C4-2B (cell line): ENCODE data around the gene C17orf113.

Experiments used
- H3K27ac ChIP-seq: fragments of 450-650 bp; 2 replicates; pipeline ENCODE4 v1.5.1; 2017
- CTCF ChIP-seq: fragments of 450-650 bp; conservative IDR thresholded peaks from 2 replicates; pipeline ENCODE4 v1.5.1; 2017; ENCODE audit warnings: mild to moderate bottlenecking
- ZFX ChIP-seq: fragments of 450-650 bp; IDR thresholded peaks from 2 replicates; pipeline ENCODE4 v1.6.1; 2017

The C17orf113 gene

GRCh38 chr17:42077755-42078154, 27.4 kb upstream of the C17orf113 start:
- TF ChIP-seq CTCF (no peak), ZFX (no peak)
- H3K27ac ChIP-seq, result no peak overlapping the region

- no peak overlapping the region for H3K27ac ChIP-seq
- TF ChIP-seq ZFX, result no peak
- no peak for TF ChIP-seq CTCF
These were observed 26.6 kb upstream of the C17orf113 start for GRCh38 chr17:42076797-42077559.

- TF ChIP-seq ZFX (no peak), CTCF (no peak)
- no peak overlapping the region for H3K27ac ChIP-seq
These were observed 25.4 kb upstream of the C17orf113 start for GRCh38 chr17:42075789-42076188.

DNA sequence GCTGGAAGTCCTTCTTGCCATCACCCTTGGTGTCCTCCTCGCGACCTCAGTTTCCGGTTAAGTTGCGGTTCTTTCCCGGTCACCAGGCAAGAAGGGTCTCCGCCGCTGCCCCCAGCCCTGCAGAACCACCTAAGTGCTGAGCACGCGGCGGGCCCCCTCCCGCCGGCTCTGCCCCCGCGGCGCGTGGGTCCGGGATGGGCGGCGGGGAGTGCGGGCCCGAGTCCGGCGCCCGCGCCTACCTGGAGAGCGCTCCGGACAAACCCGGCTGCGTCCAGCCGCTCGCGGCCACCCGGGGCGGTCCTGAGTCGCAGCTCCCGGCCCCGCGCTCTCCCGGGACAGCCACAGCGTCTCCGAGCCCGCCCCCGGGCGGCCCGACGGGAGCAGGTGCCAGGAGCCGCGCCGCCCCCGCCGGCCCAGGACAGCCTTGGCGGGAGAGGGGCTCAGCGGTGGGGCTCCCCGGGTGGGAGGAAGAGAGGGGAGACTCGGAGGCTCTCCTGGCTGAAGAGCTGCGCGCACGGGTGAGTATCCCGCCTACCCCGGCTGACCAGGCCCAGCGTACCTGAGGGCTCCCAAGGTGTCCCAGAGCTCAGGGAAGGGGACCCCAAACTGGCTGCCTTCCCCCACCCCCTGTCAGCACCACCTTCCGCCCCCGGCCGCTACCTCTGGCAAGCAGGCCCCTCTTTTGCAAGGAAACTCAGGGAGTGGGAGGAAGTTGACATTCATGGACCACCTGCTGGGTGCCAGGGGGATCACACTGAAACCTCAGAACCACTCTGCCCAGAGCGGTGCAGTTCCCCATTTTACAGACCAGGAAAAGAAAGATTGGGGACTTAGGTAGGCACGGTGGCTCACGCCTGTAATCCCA, 22.2 kb upstream of the C17orf113 start:
- no peak overlapping the region for H3K27ac ChIP-seq
- TF ChIP-seq CTCF (no peak), ZFX (no peak)

DNA sequence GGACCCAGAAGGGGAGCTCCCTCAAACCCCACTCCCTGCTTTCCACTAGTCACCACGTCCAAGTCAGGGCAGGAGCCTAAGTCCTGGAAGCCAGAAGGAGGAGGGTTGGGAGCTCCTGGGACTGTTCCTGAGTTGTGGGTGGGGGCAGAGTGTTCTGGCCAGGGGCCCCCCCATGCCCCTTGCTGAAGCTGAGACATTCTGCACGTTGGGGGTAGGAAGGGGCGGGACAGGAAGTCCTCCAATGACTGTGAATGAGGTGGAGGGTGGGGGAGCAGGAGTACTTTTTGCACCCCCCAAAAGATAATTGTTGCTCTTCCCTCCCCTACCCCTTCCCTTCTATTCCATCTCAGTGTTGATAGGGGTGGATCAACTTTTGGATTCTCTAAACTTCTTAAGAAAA, 21.4 kb upstream of the C17orf113 start:
- no peak overlapping the region for H3K27ac ChIP-seq
- TF ChIP-seq ZFX (no peak), CTCF (no peak)

DNA sequence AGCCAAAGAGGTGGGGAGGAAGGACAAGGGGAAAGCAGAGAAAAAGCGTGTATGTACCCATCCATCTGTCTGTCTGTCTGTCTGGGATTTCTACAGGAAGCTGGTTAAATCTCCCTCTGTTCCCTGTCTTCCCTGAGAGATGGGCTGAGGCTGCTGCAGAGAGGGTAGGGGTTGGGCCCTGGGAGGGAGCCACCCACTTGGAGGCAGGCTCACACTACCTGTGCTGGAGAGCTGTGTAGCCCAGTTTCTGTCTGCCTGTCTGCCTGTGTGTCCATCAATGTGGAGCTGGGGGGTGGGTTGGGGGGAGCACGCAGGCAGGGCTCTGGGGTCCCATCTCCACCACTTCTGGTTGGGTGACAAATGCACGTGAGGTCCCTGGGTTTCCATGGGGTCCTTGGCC, 18.6 kb upstream of the C17orf113 start:
- TF ChIP-seq ZFX (no peak), CTCF (no peak)

DNA sequence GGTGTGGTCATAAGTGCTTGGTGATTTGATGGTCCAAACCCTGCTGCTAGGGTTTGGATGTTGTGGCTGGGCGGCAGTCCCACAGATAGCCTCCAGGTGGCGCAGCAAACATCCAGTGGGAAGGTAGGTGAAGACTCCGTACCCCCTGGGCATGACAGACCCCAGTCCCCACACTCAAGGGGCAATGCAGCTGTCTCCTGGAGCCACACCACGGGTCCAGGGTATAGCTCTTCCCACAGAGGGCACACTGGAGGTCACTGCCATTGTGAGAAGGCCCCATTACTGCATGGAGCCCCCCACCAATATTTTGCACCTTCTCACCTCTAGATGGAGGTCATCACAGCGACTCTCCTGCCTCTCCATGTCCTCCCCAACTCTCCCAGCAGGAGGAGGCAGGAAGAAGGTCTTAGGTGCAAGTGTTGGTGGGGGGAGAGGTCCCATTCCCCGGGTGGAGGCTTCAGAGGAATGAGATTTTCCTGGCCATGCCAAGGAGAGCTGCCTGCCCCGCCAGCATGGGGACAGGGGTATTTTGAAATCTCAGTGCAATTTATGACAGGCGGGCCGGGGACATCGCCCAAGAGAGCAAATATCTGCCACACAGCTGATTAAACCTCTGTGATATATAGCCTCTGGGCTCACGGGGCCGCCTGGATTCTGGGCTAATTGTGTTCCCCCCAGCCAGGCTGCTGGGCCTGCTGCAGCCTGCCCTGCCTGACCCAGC, 17.1 kb upstream of the C17orf113 start:
- no peak overlapping the region for H3K27ac ChIP-seq

More for the DNA sequence above, 18.6 kb upstream of the C17orf113 start:
- H3K27ac ChIP-seq, result no peak overlapping the region

More for the DNA sequence above, 17.1 kb upstream of the C17orf113 start:
- TF ChIP-seq CTCF (peak; percentile 97), ZFX (no peak)
